ENCODE measurements around the gene TFEB.

DNA sequence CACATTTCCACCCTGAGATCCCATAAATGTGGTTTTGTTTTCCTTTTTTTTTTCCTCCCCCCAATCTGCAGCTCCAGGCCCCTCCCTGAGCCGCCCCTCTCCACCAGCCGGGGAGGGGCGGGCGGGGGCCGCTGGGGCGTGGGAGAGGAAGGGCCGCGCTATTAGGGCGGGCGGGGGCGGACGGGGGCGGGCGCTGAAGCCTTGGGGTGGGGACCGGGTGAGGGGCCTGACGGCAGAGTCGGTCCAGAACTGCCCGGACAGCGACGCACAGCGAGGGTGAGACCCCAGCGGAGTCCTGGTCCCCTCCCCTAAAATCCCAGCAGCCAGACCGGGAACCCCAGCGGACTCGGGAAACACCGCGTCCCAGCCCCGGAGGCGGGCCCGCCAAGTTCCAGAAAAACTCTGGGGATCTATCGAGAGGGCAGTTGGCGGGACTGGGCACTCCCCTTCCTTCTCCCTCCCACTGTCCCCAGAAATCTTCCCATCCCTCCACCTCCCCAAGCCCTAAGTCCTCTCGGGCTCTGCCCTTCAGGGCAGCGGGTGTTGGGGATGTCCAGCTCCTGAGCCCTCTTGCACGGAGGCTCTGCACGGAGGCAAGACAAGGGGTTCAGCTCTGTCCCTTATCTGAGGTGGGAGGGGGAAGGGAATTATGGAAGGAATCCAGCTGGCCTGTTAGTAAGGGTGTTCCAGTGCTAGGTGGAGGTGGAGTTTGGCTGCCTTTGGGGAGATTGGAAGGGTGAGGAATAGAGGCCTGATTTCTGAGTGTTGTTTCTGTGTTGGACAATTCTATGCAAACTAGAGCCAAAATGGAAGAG lies 45.4 kb upstream of the TFEB start, which contains the start of gene PRICKLE4:
- TF ChIP-seq POLR2A (IDR thresholded peaks at IDR 0.05; ENCODE audit: low read length) (no peak), GATA1 (IDR thresholded peaks at IDR 0.05; ENCODE audit: low read depth, low read length) (no peak)

Measured in erythroblast (primary cell).